Neural cell (in vitro differentiated cells): ENCODE measurements around the gene PHACTR3. TPM values are rescaled to one million over a fixed set of nuclear protein-coding genes. Genes with fewer than 3 reads are reported as not detected.

Experiments used
- H2AFZ ChIP-seq: fragments of 200-600, 300-800 bp; sonication (generic), shearing (Covaris generic); 2 replicates; pipeline ENCODE4 v1.6.0; 2014; ENCODE audit warnings: low read depth, mild to moderate bottlenecking, antibody characterized with exemption, low read length, moderate library complexity
- H3F3A ChIP-seq: fragments of 200-600 bp; shearing (Covaris generic); 2 replicates; pipeline ENCODE4 v1.6.1; 2016; ENCODE audit warnings: mild to moderate bottlenecking, moderate library complexity, mixed read lengths, antibody characterized with exemption, low read length; ENCODE audit not compliant: insufficient read depth, poor library complexity, severe bottlenecking
- H3K27ac ChIP-seq: fragments of 200-600, 300-800 bp; sonication (generic), shearing (Covaris generic); 2 replicates; pipeline ENCODE4 v1.5.1; 2014; ENCODE audit warnings: mild to moderate bottlenecking, low read length, moderate library complexity
- H3K27me3 ChIP-seq: fragments of 300-800, 200-600 bp; sonication (generic), shearing (Covaris generic); 2 replicates; pipeline ENCODE4 v1.6.0; 2014; ENCODE audit warnings: mild to moderate bottlenecking, low read depth, low read length, moderate library complexity; ENCODE audit not compliant: insufficient read depth
- H3K36me3 ChIP-seq: fragments of 300-800, 200-600 bp; sonication (generic), shearing (Covaris generic); 2 replicates; pipeline ENCODE4 v1.5.1; 2014; ENCODE audit warnings: mild to moderate bottlenecking, antibody characterized with exemption, low read length, moderate library complexity; ENCODE audit not compliant: insufficient read depth
- H3K4me2 ChIP-seq: fragments of 300-800, 200-600 bp; sonication (generic), shearing (Covaris generic); 2 replicates; pipeline ENCODE4 v1.6.0; 2014; ENCODE audit warnings: mild to moderate bottlenecking, low read length
- H3K4me3 ChIP-seq: fragments of 300-800, 200-600 bp; sonication (generic), shearing (Covaris generic); 2 replicates; pipeline ENCODE4 v1.5.1; 2014; ENCODE audit warnings: mild to moderate bottlenecking, low read length, moderate library complexity
- H3K79me2 ChIP-seq: fragments of 200-600 bp; shearing (Covaris generic); replicated peaks from 2 replicates; pipeline ENCODE4 v1.6.0; 2014; ENCODE audit warnings: mild to moderate bottlenecking, low read length, moderate library complexity; ENCODE audit not compliant: insufficient read depth
- H3K9ac ChIP-seq: fragments of 300-800, 200-600 bp; sonication (generic), shearing (Covaris generic); 2 replicates; pipeline ENCODE4 v1.6.1; 2016; ENCODE audit warnings: mild to moderate bottlenecking, low read length, mixed read lengths
- H3K9me2 ChIP-seq: fragments of 200-600 bp; shearing (Covaris generic); 2 replicates; pipeline ENCODE4 v1.6.1; 2016; ENCODE audit warnings: mild to moderate bottlenecking, low read length, mixed read lengths; ENCODE audit not compliant: insufficient read depth
- H3K9me3 ChIP-seq: fragments of 200-600, 300-800 bp; sonication (generic), shearing (Covaris generic); 2 replicates; pipeline ENCODE4 v1.6.1; 2016; ENCODE audit warnings: mild to moderate bottlenecking, mixed run types, low read length, moderate library complexity, mixed read lengths
- H4K20me1 ChIP-seq: fragments of 200-600 bp; shearing (Covaris generic); 2 replicates; pipeline ENCODE4 v1.6.1; 2016; ENCODE audit warnings: mild to moderate bottlenecking, mixed run types; ENCODE audit not compliant: insufficient read depth
- EP300 ChIP-seq: fragments of 450-650 bp; conservative IDR thresholded peaks from 2 replicates; pipeline ENCODE4 v1.6.1; 2014; ENCODE audit warnings: antibody characterized with exemption, mild to moderate bottlenecking, moderate library complexity; ENCODE audit not compliant: poor library complexity, severe bottlenecking
- EZH2 ChIP-seq: fragments of 200-600, 300-800 bp; shearing (Covaris generic), sonication (generic); IDR thresholded peaks from 2 replicates; pipeline ENCODE4 v1.6.1; 2014; ENCODE audit warnings: antibody characterized with exemption, low read length, borderline replicate concordance, mild to moderate bottlenecking; ENCODE audit not compliant: insufficient read depth, poor library complexity, severe bottlenecking
- MXI1 ChIP-seq: fragments of 450-650 bp; conservative IDR thresholded peaks from 2 replicates; pipeline ENCODE4 v1.6.1; 2014; ENCODE audit warnings: antibody characterized with exemption, mild to moderate bottlenecking; ENCODE audit not compliant: poor library complexity, severe bottlenecking
- POLR2AphosphoS5 ChIP-seq: IDR thresholded peaks from 2 replicates; pipeline ENCODE4 v1.6.1; 2012
- RAD21 ChIP-seq: fragments of 450-650 bp; conservative IDR thresholded peaks from 2 replicates; pipeline ENCODE4 v1.6.1; 2014; ENCODE audit warnings: antibody characterized with exemption, mild to moderate bottlenecking, moderate library complexity
- SMC3 ChIP-seq: fragments of 450-650 bp; conservative IDR thresholded peaks from 2 replicates; pipeline ENCODE4 v1.6.1; 2014; ENCODE audit warnings: antibody characterized with exemption, mild to moderate bottlenecking, moderate library complexity; ENCODE audit not compliant: poor library complexity
- TAF1 ChIP-seq: IDR thresholded peaks from 2 replicates; pipeline ENCODE4 v1.6.1; 2012; ENCODE audit warnings: low read depth
- polyA plus RNA-seq: library from polyadenylated mRNA; depleted of rRNA; stranded (reverse); fragments of >200 nt; gene quantifications from 2 replicates; pipeline ENCODE4 v1.2.3, GENCODE V29; 2014
- TF ChIP-seq, protein P1 (sequence below): IDR thresholded peaks from 2 replicates; pipeline ENCODE4 v1.6.1; 2012; ENCODE audit warnings: borderline replicate concordance
- TF ChIP-seq, protein P2 (sequence below): fragments of 450-650 bp; IDR thresholded peaks from 2 replicates; pipeline ENCODE4 v1.5.1; 2014; ENCODE audit warnings: antibody characterized with exemption, mild to moderate bottlenecking, moderate library complexity; ENCODE audit not compliant: poor library complexity, severe bottlenecking

The PHACTR3 gene
- polyA plus RNA-seq, 1 donor from 2014 or later = 1.3 TPM

DNA sequence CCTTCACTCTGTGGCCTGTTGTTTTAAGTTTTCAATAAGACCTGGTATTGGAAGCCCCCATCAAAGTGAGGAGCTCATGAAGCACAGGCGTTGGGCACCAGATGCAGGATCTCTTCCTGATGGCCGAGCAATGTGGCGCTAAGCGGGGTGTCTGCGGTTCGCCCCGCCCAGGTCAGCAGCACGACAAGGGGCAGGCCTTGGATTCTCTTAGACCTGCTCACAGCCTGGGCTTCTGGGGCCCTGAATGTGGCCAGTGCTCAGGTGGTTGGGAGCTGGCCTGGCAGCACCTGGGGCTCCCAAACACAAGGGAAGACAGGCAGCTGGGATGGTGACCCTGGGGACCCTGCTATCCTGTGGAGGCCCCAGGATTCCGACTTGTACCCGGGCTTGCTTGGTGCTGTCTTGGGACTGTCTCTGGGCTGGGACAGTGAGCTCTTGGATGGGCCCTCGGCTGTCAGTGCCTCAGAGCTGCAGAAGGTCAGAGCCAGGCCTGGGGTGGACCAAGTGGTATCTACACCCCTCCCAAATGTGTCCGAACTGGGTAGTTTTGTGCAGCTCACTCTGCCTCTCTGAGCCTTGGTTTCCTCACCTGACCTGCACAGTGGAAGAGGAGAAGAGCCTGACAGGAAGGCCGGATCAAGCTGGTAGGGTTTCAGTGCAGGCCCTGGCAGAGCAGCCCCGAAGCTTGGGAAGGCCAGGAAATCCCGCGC lies 69.1 kb downstream of the PHACTR3 start:
- no peak overlapping the region for H3K9ac ChIP-seq
- no peak overlapping the region for H3K27ac ChIP-seq

DNA sequence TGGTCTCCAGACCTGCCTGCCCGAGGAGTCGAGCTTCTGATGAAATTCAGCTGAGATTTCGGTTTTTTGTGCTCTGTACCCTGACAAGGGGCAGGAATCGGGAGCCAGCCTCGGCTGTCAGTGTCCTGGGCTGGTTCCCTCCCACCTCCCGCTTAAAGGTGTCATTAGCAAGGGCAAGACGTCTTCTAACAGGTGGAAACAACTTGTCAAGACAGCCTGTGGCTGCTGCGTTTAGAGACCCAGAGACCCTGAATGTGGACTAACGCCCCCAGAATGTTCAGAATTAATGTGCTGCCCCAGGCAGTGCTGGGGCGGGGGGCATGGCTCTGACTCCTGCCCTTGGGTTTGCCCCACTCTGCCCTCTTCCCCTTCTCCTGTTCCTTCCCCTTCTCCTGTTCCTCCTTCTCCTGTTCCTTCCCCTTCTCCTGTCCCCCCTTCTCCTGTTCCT lies 69.7 kb downstream of the PHACTR3 start:
- Histone ChIP-seq H3K79me2 (no peaks in the 10 kb centered on the region), H3K9ac (no peak overlapping the region), H3K9me3 (peaks cover 4% of the 10 kb centered on the region), H4K20me1 (no peaks in the 10 kb centered on the region), H3F3A (no peaks in the 10 kb centered on the region), H3K36me3 (no peaks in the 10 kb centered on the region), H3K27ac (no peak overlapping the region), H2AFZ (no peak overlapping the region), H3K9me2 (no peaks in the 10 kb centered on the region), H3K4me3 (no peak overlapping the region), H3K27me3 (no peaks in the 10 kb centered on the region), H3K4me2 (no peak overlapping the region)
- TF ChIP-seq TAF1 (no peak), MXI1 (no peak), SMC3 (no peak), EZH2 (no peak), EP300 (no peak), POLR2AphosphoS5 (no peak), RAD21 (no peak)
- TF ChIP-seq, protein P1, sequence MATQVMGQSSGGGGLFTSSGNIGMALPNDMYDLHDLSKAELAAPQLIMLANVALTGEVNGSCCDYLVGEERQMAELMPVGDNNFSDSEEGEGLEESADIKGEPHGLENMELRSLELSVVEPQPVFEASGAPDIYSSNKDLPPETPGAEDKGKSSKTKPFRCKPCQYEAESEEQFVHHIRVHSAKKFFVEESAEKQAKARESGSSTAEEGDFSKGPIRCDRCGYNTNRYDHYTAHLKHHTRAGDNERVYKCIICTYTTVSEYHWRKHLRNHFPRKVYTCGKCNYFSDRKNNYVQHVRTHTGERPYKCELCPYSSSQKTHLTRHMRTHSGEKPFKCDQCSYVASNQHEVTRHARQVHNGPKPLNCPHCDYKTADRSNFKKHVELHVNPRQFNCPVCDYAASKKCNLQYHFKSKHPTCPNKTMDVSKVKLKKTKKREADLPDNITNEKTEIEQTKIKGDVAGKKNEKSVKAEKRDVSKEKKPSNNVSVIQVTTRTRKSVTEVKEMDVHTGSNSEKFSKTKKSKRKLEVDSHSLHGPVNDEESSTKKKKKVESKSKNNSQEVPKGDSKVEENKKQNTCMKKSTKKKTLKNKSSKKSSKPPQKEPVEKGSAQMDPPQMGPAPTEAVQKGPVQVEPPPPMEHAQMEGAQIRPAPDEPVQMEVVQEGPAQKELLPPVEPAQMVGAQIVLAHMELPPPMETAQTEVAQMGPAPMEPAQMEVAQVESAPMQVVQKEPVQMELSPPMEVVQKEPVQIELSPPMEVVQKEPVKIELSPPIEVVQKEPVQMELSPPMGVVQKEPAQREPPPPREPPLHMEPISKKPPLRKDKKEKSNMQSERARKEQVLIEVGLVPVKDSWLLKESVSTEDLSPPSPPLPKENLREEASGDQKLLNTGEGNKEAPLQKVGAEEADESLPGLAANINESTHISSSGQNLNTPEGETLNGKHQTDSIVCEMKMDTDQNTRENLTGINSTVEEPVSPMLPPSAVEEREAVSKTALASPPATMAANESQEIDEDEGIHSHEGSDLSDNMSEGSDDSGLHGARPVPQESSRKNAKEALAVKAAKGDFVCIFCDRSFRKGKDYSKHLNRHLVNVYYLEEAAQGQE = no peak
- TF ChIP-seq, protein P2, sequence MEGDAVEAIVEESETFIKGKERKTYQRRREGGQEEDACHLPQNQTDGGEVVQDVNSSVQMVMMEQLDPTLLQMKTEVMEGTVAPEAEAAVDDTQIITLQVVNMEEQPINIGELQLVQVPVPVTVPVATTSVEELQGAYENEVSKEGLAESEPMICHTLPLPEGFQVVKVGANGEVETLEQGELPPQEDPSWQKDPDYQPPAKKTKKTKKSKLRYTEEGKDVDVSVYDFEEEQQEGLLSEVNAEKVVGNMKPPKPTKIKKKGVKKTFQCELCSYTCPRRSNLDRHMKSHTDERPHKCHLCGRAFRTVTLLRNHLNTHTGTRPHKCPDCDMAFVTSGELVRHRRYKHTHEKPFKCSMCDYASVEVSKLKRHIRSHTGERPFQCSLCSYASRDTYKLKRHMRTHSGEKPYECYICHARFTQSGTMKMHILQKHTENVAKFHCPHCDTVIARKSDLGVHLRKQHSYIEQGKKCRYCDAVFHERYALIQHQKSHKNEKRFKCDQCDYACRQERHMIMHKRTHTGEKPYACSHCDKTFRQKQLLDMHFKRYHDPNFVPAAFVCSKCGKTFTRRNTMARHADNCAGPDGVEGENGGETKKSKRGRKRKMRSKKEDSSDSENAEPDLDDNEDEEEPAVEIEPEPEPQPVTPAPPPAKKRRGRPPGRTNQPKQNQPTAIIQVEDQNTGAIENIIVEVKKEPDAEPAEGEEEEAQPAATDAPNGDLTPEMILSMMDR = no peak

More for the DNA sequence above, 69.1 kb downstream of the PHACTR3 start:
- H3K36me3 ChIP-seq = no peaks in the 10 kb centered on the region
- no peak overlapping the region for H3K4me3 ChIP-seq
- H2AFZ ChIP-seq = no peak overlapping the region
- no peak for TF ChIP-seq POLR2AphosphoS5
- TF ChIP-seq SMC3 = no peak
- TF ChIP-seq RAD21 = no peak
- TF ChIP-seq EZH2 = no peak
- no peak for TF ChIP-seq EP300
- TF ChIP-seq MXI1 = no peak
- TF ChIP-seq TAF1 = no peak
- TF ChIP-seq, protein P1 = no peak
- no peaks in the 10 kb centered on the region for H3K9me2 ChIP-seq
- H4K20me1 ChIP-seq = no peaks in the 10 kb centered on the region
- no peak overlapping the region for H3K4me2 ChIP-seq
- H3K27me3 ChIP-seq = no peaks in the 10 kb centered on the region
- H3F3A ChIP-seq = no peaks in the 10 kb centered on the region
- no peaks in the 10 kb centered on the region for H3K79me2 ChIP-seq
- peaks cover 4% of the 10 kb centered on the region for H3K9me3 ChIP-seq
